ENCODE measurements around the gene BNIP1.

GRCh38 chr5:173187054-173187743, 42.9 kb downstream of the BNIP1 start:
- TF ChIP-seq POLR2A (IDR thresholded peaks at IDR 0.05; ENCODE audit: low read depth, low read length) (no peak), POLR2AphosphoS5 (IDR thresholded peaks at IDR 0.05; ENCODE audit: low read depth, low read length) (no peak), TAF1 (IDR thresholded peaks at IDR 0.05; ENCODE audit: borderline replicate concordance, low read depth, low read length) (no peak)
